Activated gamma-delta T cell (primary cell): ENCODE data around the gene MOB3A.
A peak's percentile ranks its signal among the peaks of the same experiment; 100 is the strongest.

Experiments
- DNase-seq: peaks from one replicate; lab custom pipeline; 2025; lab: John Stamatoyannopoulos, UW

The MOB3A gene

GRCh38 chr19:2046046-2046907 is 49.8 kb downstream of the MOB3A start:
- DNase-seq: no peak

- no peak for DNase-seq
Observed at GRCh38 chr19:2045501-2046045, 50.6 kb downstream of the MOB3A start.

GRCh38 chr19:2044709-2045500 is 51.2 kb downstream of the MOB3A start:
- no peak for DNase-seq

- DNase-seq: no peak
Observed at GRCh38 chr19:2043961-2044708, 52.0 kb downstream of the MOB3A start.

GRCh38 chr19:2043251-2043641 is 52.9 kb downstream of the MOB3A start:
- DNase-seq: no peak

- DNase-seq: no peak
Observed at GRCh38 chr19:2042485-2043250, 53.5 kb downstream of the MOB3A start.

- DNase-seq: peak; percentile 100
Observed at GRCh38 chr19:2041683-2042484, 54.2 kb downstream of the MOB3A start.

- DNase-seq: no peak
Observed at GRCh38 chr19:2041433-2041682, 54.8 kb downstream of the MOB3A start.

GRCh38 chr19:2040647-2041432 is 55.3 kb downstream of the MOB3A start:
- DNase-seq: no peak

GRCh38 chr19:2039959-2040646 is 56.0 kb downstream of the MOB3A start:
- no peak for DNase-seq

- DNase-seq: no peak
Observed at GRCh38 chr19:2039089-2039958, 56.8 kb downstream of the MOB3A start.

GRCh38 chr19:2038284-2039088 is 57.6 kb downstream of the MOB3A start:
- DNase-seq: no peak

GRCh38 chr19:2037651-2038255 is 58.4 kb downstream of the MOB3A start:
- DNase-seq: no peak

GRCh38 chr19:2036424-2036823 is 59.7 kb downstream of the MOB3A start:
- no peak for DNase-seq

- DNase-seq: no peak
Observed at GRCh38 chr19:2035590-2035991, 60.5 kb downstream of the MOB3A start.

- DNase-seq: no peak
Observed at GRCh38 chr19:2034729-2035589, 61.2 kb downstream of the MOB3A start.
